HEK293T (cell line): ENCODE data around the gene LSS.
"Not testable (repeated sequence)": the region's sequence is repeated elsewhere in the genome, so short reads cannot be mapped to it uniquely, and the experiment has no call there.

Experiments
- CTCF ChIA-PET: fragments of 350-600 bp; formaldehyde crosslinking; extraction: SDS; loops from one replicate; lab custom pipeline; 2021; ENCODE audit warnings: antibody characterized with exemption, inconsistent platforms; lab: Yijun Ruan, JAX
- POLR2A ChIA-PET: fragments of 350-600 bp; formaldehyde crosslinking; extraction: SDS; loops from one replicate; lab custom pipeline; 2020; ENCODE audit warnings: antibody characterized with exemption, inconsistent platforms; lab: Yijun Ruan, JAX
- DNase-seq: peaks from one replicate; pipeline ENCODE4 v3.0.0; 2012; ENCODE audit warnings: mixed read lengths; ENCODE audit errors: extremely low spot score
- ARNT ChIP-seq: fragments of 450-650 bp; IDR thresholded peaks from 2 replicates; pipeline ENCODE4 v1.6.1; 2017; ENCODE audit warnings: mild to moderate bottlenecking
- BHLHE40 ChIP-seq: fragments of 450-650 bp; IDR thresholded peaks from 2 replicates; pipeline ENCODE4 v1.6.1; 2016; ENCODE audit warnings: mild to moderate bottlenecking, moderate library complexity, borderline replicate concordance
- CTBP1 ChIP-seq: fragments of 450-650 bp; IDR thresholded peaks from 2 replicates; pipeline ENCODE4 v1.6.1; 2016; ENCODE audit warnings: borderline replicate concordance
- ELF4 ChIP-seq: fragments of 450-650 bp; IDR thresholded peaks from 2 replicates; pipeline ENCODE4 v1.6.1; 2017; ENCODE audit warnings: antibody characterized with exemption
- FOXA1 ChIP-seq: fragments of 450-650 bp; IDR thresholded peaks from 2 replicates; pipeline ENCODE4 v1.6.1; 2016; ENCODE audit warnings: mild to moderate bottlenecking
- FOXK2 ChIP-seq: fragments of 450-650 bp; IDR thresholded peaks from 2 replicates; pipeline ENCODE4 v1.6.1; 2016; ENCODE audit warnings: mild to moderate bottlenecking
- FOXM1 ChIP-seq: fragments of 450-650 bp; IDR thresholded peaks from 2 replicates; pipeline ENCODE4 v1.6.1; 2017; ENCODE audit warnings: mild to moderate bottlenecking, borderline replicate concordance
- HDGF ChIP-seq: fragments of 450-650 bp; IDR thresholded peaks from 2 replicates; pipeline ENCODE4 v1.6.1; 2017; ENCODE audit warnings: antibody characterized with exemption, borderline replicate concordance
- L3MBTL2 ChIP-seq: fragments of 450-650 bp; conservative IDR thresholded peaks from 2 replicates; pipeline ENCODE4 v1.6.1; 2016; ENCODE audit warnings: mild to moderate bottlenecking
- LEF1 ChIP-seq: fragments of 450-650 bp; IDR thresholded peaks from 2 replicates; pipeline ENCODE4 v1.6.1; 2017; ENCODE audit warnings: mild to moderate bottlenecking, borderline replicate concordance
- NFRKB ChIP-seq: fragments of 450-650 bp; IDR thresholded peaks from 2 replicates; pipeline ENCODE4 v1.6.1; 2016; ENCODE audit warnings: mild to moderate bottlenecking, moderate library complexity
- SP1 ChIP-seq: fragments of 450-650 bp; IDR thresholded peaks from 2 replicates; pipeline ENCODE4 v1.6.1; 2017
- SUZ12 ChIP-seq: fragments of 450-650 bp; IDR thresholded peaks from 2 replicates; pipeline ENCODE4 v1.6.1; 2016; ENCODE audit warnings: mild to moderate bottlenecking
- TARDBP ChIP-seq: fragments of 450-650 bp; IDR thresholded peaks from 2 replicates; pipeline ENCODE4 v1.6.1; 2016
- ZNF384 ChIP-seq: fragments of 450-650 bp; IDR thresholded peaks from 2 replicates; pipeline ENCODE4 v1.6.1; 2016
- TF ChIP-seq, protein P1 (sequence below): fragments of 450-650 bp; IDR thresholded peaks from 2 replicates; pipeline ENCODE4 v1.6.1; 2016

The LSS gene

DNA sequence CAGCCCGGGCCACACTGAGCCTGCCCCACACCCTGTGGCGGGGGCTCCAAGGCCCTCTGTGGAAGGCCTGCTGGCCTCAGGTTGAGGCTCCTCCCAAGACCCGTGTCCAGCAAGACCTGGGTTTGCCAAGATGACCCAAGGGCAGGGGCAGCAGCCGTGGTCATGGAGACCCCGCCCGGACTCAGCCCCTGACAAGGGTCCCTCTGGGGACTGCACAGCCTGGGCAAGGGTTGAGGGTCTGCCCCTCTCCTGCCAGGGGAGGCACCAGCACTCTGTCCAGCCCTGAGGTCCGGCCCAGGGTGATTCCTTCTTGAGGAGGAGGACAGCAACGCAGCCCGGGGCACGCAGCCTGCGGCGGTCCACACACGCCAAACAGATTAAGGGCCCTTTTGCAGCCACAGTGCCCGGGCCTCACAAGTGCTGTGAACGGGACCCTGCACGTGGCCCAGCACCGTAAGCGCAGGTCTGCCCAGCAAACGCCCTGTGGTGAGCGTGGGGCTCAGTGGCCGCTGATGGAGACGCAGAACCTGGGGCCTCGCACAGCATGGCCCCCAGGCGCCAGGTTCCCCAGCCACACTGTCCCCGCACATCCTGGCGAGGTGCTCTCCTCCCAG, 47.7 kb downstream of the LSS start:
- DNase-seq = no peak
- POLR2A ChIA-PET = no interaction called here
- CTCF ChIA-PET = no interaction called here
- TF ChIP-seq NFRKB = no peak
- TF ChIP-seq FOXK2 = no peak
- TF ChIP-seq ZNF384 = no peak
- no peak for TF ChIP-seq LEF1
- no peak for TF ChIP-seq SP1
- no peak for TF ChIP-seq L3MBTL2
- TF ChIP-seq, protein P1, sequence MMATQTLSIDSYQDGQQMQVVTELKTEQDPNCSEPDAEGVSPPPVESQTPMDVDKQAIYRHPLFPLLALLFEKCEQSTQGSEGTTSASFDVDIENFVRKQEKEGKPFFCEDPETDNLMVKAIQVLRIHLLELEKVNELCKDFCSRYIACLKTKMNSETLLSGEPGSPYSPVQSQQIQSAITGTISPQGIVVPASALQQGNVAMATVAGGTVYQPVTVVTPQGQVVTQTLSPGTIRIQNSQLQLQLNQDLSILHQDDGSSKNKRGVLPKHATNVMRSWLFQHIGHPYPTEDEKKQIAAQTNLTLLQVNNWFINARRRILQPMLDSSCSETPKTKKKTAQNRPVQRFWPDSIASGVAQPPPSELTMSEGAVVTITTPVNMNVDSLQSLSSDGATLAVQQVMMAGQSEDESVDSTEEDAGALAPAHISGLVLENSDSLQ = no peak
- TF ChIP-seq HDGF = no peak
- TF ChIP-seq ARNT = no peak
- no peak for TF ChIP-seq ELF4
- TF ChIP-seq TARDBP = no peak
- TF ChIP-seq BHLHE40 = no peak
- TF ChIP-seq FOXM1 = no peak
- no peak for TF ChIP-seq FOXA1
- no peak for TF ChIP-seq CTBP1

GRCh38 chr21:46180079-46180722, 48.4 kb downstream of the LSS start:
- CTCF ChIA-PET = no interaction called here
- DNase-seq = no peak
- POLR2A ChIA-PET = no interaction called here
- no peak for TF ChIP-seq SUZ12
- TF ChIP-seq FOXA1 = no peak
- TF ChIP-seq CTBP1 = no peak
- no peak for TF ChIP-seq ELF4
- no peak for TF ChIP-seq ARNT
- TF ChIP-seq, protein P1 = no peak
- TF ChIP-seq LEF1 = no peak
- no peak for TF ChIP-seq SP1
- no peak for TF ChIP-seq TARDBP
- no peak for TF ChIP-seq HDGF
- no peak for TF ChIP-seq ZNF384
- no peak for TF ChIP-seq BHLHE40
- no peak for TF ChIP-seq FOXK2
- no peak for TF ChIP-seq NFRKB
- no peak for TF ChIP-seq FOXM1
- TF ChIP-seq L3MBTL2 = no peak

DNA sequence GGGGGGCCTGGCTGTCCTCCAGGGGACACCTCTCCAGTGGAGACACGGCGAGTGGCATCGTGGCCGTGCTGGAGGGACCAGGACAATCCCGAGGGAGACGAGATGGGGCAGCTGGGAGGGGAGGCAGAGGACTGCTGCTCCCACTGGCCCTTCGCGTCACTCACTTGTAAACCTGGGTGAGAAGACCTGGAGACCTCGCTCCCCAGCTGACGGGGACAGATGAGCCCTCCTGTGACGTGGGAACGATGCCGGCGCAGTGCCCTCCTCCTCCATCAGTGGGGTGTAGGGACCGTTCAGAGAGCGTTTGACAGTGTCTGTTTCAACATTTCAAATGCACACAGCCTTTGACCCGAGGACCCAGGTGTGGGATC, 48.9 kb downstream of the LSS start:
- TF ChIP-seq ZNF384 = no peak
- no peak for TF ChIP-seq ARNT
- TF ChIP-seq FOXM1 = no peak
- no peak for TF ChIP-seq L3MBTL2
- TF ChIP-seq NFRKB = no peak
- no peak for TF ChIP-seq FOXK2
- TF ChIP-seq BHLHE40 = no peak
- TF ChIP-seq TARDBP = no peak
- TF ChIP-seq FOXA1 = no peak
- TF ChIP-seq, protein P1 = no peak
- no peak for TF ChIP-seq CTBP1
- TF ChIP-seq SUZ12 = no peak
- TF ChIP-seq HDGF = no peak
- no peak for TF ChIP-seq SP1
- TF ChIP-seq LEF1 = no peak
- TF ChIP-seq ELF4 = no peak
- DNase-seq = no peak
- ChIA-PET POLR2A (no interaction called here), CTCF (no interaction called here)

DNA sequence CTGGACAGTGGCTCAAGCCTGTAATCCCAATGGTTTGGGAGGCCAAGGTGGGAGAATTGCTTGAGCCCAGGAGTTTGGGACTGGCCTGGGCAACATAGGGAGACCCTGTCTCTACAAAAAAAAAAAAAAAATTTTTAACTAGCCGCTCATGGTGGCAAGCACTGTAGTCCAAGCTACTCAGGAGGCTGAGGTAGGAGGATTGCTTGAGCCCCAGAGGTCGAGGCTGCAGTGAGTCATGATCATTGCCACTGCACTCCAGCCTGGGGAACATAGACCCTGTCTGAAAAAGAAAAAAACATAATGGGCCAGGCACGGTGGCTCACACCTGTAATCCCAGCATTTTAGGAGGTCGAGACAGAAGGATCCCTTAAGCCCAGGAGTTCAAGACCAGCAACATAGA, 49.6 kb downstream of the LSS start:
- ChIA-PET POLR2A (no interaction called here), CTCF (no interaction called here)
- no peak for DNase-seq
- no peak for TF ChIP-seq ZNF384
- TF ChIP-seq SUZ12 = no peak
- no peak for TF ChIP-seq NFRKB
- no peak for TF ChIP-seq FOXA1
- TF ChIP-seq SP1 = no peak
- no peak for TF ChIP-seq FOXM1
- TF ChIP-seq BHLHE40 = no peak

- POLR2A ChIA-PET, DNase-seq, CTCF ChIA-PET: not testable (repeated sequence)
Observed at GRCh38 chr21:46176443-46177129, 52.0 kb downstream of the LSS start.

DNA sequence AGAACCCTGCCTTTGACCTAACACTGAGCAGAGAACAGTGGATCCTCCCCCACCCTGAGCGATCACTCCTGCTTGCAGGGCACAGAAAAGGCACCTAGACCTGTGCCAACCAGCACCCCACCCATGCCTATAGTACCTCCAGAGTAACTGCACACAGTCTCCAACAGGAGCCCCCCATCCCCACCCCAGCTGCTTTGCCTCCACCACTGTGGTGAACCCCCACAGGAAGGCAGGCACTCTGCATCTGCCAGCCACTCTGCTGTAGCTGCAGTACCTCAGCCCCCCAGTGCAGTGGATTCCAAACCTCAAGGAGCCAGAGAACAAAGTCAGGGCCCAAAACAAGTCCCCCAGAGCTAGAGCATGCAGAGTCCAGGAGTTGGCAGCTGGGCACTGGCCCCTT, 55.0 kb downstream of the LSS start:
- CTCF ChIA-PET = no interaction called here
- DNase-seq = no peak
- POLR2A ChIA-PET = no interaction called here
- no peak for TF ChIP-seq ZNF384
- no peak for TF ChIP-seq CTBP1
- no peak for TF ChIP-seq LEF1
- TF ChIP-seq FOXM1 = no peak
